Measurements from ENCODE around the gene TMEM107.
A peak's percentile ranks its signal among the peaks of the same experiment; 100 is the strongest.

Gene TMEM107

GRCh38 chr17:8146381-8147140 is 29.6 kb downstream of the TMEM107 start:
- Histone ChIP-seq H3K27ac (ENCODE audit: insufficient read depth in 1 of 2, low read depth in 1 of 2, low read length in 2 of 2, poor library complexity in 1 of 2, severe bottlenecking in 2 of 2) (no peak overlapping the region), H3K36me3 (ENCODE audit: control insufficient read depth in 4 of 4, insufficient read depth in 4 of 4, low read length in 3 of 4) (peaks cover 13 to 86% (median 64%) of the 10 kb centered on the region in 4 experiments), H3K4me3 (ENCODE audit: control insufficient read depth in 1 of 7, extremely low read depth in 1 of 7, insufficient read depth in 4 of 7, low read depth in 2 of 7, low read length in 6 of 7) (no peak overlapping the region), H3K9me3 (ENCODE audit: control extremely low read depth in 1 of 5, control insufficient read depth in 4 of 5, insufficient read depth in 2 of 5, low read depth in 1 of 5, low read length in 4 of 5) (no peaks in the 10 kb centered on the region), H3K4me1 (ENCODE audit: control extremely low read depth in 1 of 4, control insufficient read depth in 4 of 4, insufficient read depth in 4 of 4, low read length in 3 of 4) (peaks cover 0 to 16% (median 15%) of the 10 kb centered on the region in 4 experiments), H3K27me3 (replicated peaks in 2 of 5; ENCODE audit: control insufficient read depth in 4 of 5, insufficient read depth in 5 of 5, low read length in 4 of 5) (no peaks in the 10 kb centered on the region)
- CTCF ChIA-PET = interaction anchor here (19.3 to 22.4 kb wide), 2 partner anchors 5 to 9 kb away, joined by 292 read pairs; partner anchors contain the start of genes PER1 and VAMP2
- POLR2A ChIA-PET = interaction anchor here (1.3 kb wide), 1 partner anchor 10 kb away, joined by 5 read pairs; no protein-coding TSS in a partner anchor
- no peak for DNase-seq
- WGBS (ENCODE audit: insufficient coverage) = 98% methylated on average over 13 of the region's 14 CpGs

GRCh38 chr17:8145811-8146210 is 30.4 kb downstream of the TMEM107 start:
- ChIA-PET POLR2A (interaction anchor here (1.3 kb wide), 1 partner anchor 11 kb away, joined by 5 read pairs; no protein-coding TSS in a partner anchor), CTCF (interaction anchor here (19.3 to 22.4 kb wide), 2 partner anchors 4 to 10 kb away, joined by 292 read pairs; partner anchors contain the start of genes PER1 and VAMP2)
- no peak overlapping the region for H3K4me3 ChIP-seq (ENCODE audit: control insufficient read depth in 1 of 7, extremely low read depth in 1 of 7, insufficient read depth in 4 of 7, low read depth in 2 of 7, low read length in 6 of 7)
- WGBS (ENCODE audit: insufficient coverage) = 97% methylated on average over 12 of the region's 12 CpGs
- peaks cover 13 to 93% (median 68%) of the 10 kb centered on the region in 4 experiments for H3K36me3 ChIP-seq (ENCODE audit: control insufficient read depth in 4 of 4, insufficient read depth in 4 of 4, low read length in 3 of 4)
- no peak overlapping the region for H3K27ac ChIP-seq (ENCODE audit: insufficient read depth in 1 of 2, low read depth in 1 of 2, low read length in 2 of 2, poor library complexity in 1 of 2, severe bottlenecking in 2 of 2)
- no peaks in the 10 kb centered on the region for H3K9me3 ChIP-seq (ENCODE audit: control extremely low read depth in 1 of 5, control insufficient read depth in 4 of 5, insufficient read depth in 2 of 5, low read depth in 1 of 5, low read length in 4 of 5)
- no peak for DNase-seq
- no peaks in the 10 kb centered on the region for H3K27me3 ChIP-seq (replicated peaks in 2 of 5; ENCODE audit: control insufficient read depth in 4 of 5, insufficient read depth in 5 of 5, low read length in 4 of 5)
- H3K4me1 ChIP-seq (ENCODE audit: control extremely low read depth in 1 of 4, control insufficient read depth in 4 of 4, insufficient read depth in 4 of 4, low read length in 3 of 4) = peaks cover 0 to 10% (median 7%) of the 10 kb centered on the region in 4 experiments

GRCh38 chr17:8144401-8145231 is 31.6 kb downstream of the TMEM107 start:
- ChIA-PET CTCF (interaction anchor here (1.1 to 22.4 kb wide), 2 partner anchors 11 to 25 kb away, joined by 3 to 292 read pairs; partner anchors contain the start of genes PER1 and VAMP2), POLR2A (interaction anchor here (3.1 kb wide), 1 partner anchor 10 kb away, joined by 24 read pairs; no protein-coding TSS in a partner anchor)

GRCh38 chr17:8143581-8144400 is 32.4 kb downstream of the TMEM107 start:
- ChIA-PET CTCF (interaction anchor here (0.9 to 22.4 kb wide), 4 partner anchors 12 to 26 kb away, joined by 3 to 292 read pairs (median 3); partner anchors contain the start of genes PER1 and VAMP2), POLR2A (interaction anchor here (1.0 to 3.1 kb wide), 4 partner anchors 8 to 30 kb away, joined by 3 to 24 read pairs (median 4); partner anchors contain the start of gene PER1)
- Histone ChIP-seq H3K4me1 (ENCODE audit: control extremely low read depth in 1 of 4, control insufficient read depth in 4 of 4, insufficient read depth in 4 of 4, low read length in 3 of 4) (peaks cover 0 to 12% (median 8%) of the 10 kb centered on the region in 4 experiments), H3K36me3 (ENCODE audit: control insufficient read depth in 4 of 4, insufficient read depth in 4 of 4, low read length in 3 of 4) (peaks cover 6 to 84% (median 64%) of the 10 kb centered on the region in 4 experiments), H3K9me3 (ENCODE audit: control extremely low read depth in 1 of 5, control insufficient read depth in 4 of 5, insufficient read depth in 2 of 5, low read depth in 1 of 5, low read length in 4 of 5) (no peaks in the 10 kb centered on the region), H3K27ac (ENCODE audit: insufficient read depth in 1 of 2, low read depth in 1 of 2, low read length in 2 of 2, poor library complexity in 1 of 2, severe bottlenecking in 2 of 2) (no peak overlapping the region), H3K4me3 (ENCODE audit: control insufficient read depth in 1 of 7, extremely low read depth in 1 of 7, insufficient read depth in 4 of 7, low read depth in 2 of 7, low read length in 6 of 7) (no peak overlapping the region), H3K27me3 (replicated peaks in 2 of 5; ENCODE audit: control insufficient read depth in 4 of 5, insufficient read depth in 5 of 5, low read length in 4 of 5) (no peaks in the 10 kb centered on the region)
- WGBS (ENCODE audit: insufficient coverage) = 97% methylated on average over 11 of the region's 22 CpGs
- DNase-seq = peak in 1 of 3 donors; percentile 57

More at GRCh38 chr17:8144401-8145231, 31.6 kb downstream of the TMEM107 start:
- no peaks in the 10 kb centered on the region for H3K9me3 ChIP-seq (ENCODE audit: control extremely low read depth in 1 of 5, control insufficient read depth in 4 of 5, insufficient read depth in 2 of 5, low read depth in 1 of 5, low read length in 4 of 5)
- H3K27ac ChIP-seq (ENCODE audit: insufficient read depth in 1 of 2, low read depth in 1 of 2, low read length in 2 of 2, poor library complexity in 1 of 2, severe bottlenecking in 2 of 2) = no peak overlapping the region
- no peaks in the 10 kb centered on the region for H3K27me3 ChIP-seq (replicated peaks in 2 of 5; ENCODE audit: control insufficient read depth in 4 of 5, insufficient read depth in 5 of 5, low read length in 4 of 5)
- peaks cover 0 to 5% (median 2%) of the 10 kb centered on the region in 4 experiments for H3K4me1 ChIP-seq (ENCODE audit: control extremely low read depth in 1 of 4, control insufficient read depth in 4 of 4, insufficient read depth in 4 of 4, low read length in 3 of 4)
- DNase-seq = no peak
- 96% methylated on average over 10 of the region's 15 CpGs for WGBS (ENCODE audit: insufficient coverage)
- H3K4me3 ChIP-seq (ENCODE audit: control insufficient read depth in 1 of 7, extremely low read depth in 1 of 7, insufficient read depth in 4 of 7, low read depth in 2 of 7, low read length in 6 of 7) = no peak overlapping the region
- peaks cover 6 to 91% (median 71%) of the 10 kb centered on the region in 4 experiments for H3K36me3 ChIP-seq (ENCODE audit: control insufficient read depth in 4 of 4, insufficient read depth in 4 of 4, low read length in 3 of 4)

GRCh38 chr17:8142887-8143580 is 33.1 kb downstream of the TMEM107 start:
- WGBS (ENCODE audit: insufficient coverage) = 98% methylated on average over 15 of the region's 15 CpGs
- Histone ChIP-seq H3K4me3 (ENCODE audit: control insufficient read depth in 1 of 7, extremely low read depth in 1 of 7, insufficient read depth in 4 of 7, low read depth in 2 of 7, low read length in 6 of 7) (no peak overlapping the region), H3K27ac (ENCODE audit: insufficient read depth in 1 of 2, low read depth in 1 of 2, low read length in 2 of 2, poor library complexity in 1 of 2, severe bottlenecking in 2 of 2) (no peak overlapping the region), H3K36me3 (ENCODE audit: control insufficient read depth in 4 of 4, insufficient read depth in 4 of 4, low read length in 3 of 4) (peaks cover 6 to 76% (median 57%) of the 10 kb centered on the region in 4 experiments), H3K9me3 (ENCODE audit: control extremely low read depth in 1 of 5, control insufficient read depth in 4 of 5, insufficient read depth in 2 of 5, low read depth in 1 of 5, low read length in 4 of 5) (no peaks in the 10 kb centered on the region), H3K27me3 (replicated peaks in 2 of 5; ENCODE audit: control insufficient read depth in 4 of 5, insufficient read depth in 5 of 5, low read length in 4 of 5) (no peaks in the 10 kb centered on the region), H3K4me1 (ENCODE audit: control extremely low read depth in 1 of 4, control insufficient read depth in 4 of 4, insufficient read depth in 4 of 4, low read length in 3 of 4) (peaks cover 4 to 16% (median 12%) of the 10 kb centered on the region in 4 experiments)
- ChIA-PET CTCF (interaction anchor here (0.9 to 22.4 kb wide), 5 partner anchors 11 to 27 kb away, joined by 3 to 292 read pairs (median 3); partner anchors contain the start of genes HES7, PER1 and VAMP2), POLR2A (interaction anchor here (1.0 to 3.1 kb wide), 4 partner anchors 9 to 30 kb away, joined by 3 to 24 read pairs (median 4); partner anchors contain the start of gene PER1)
- no peak for DNase-seq

Data from common myeloid progenitor, CD34-positive (primary cell).